PC-3 (cell line): Measurements from ENCODE around the gene GAS2L3. TPM values are rescaled to one million over a fixed set of nuclear protein-coding genes. Genes with fewer than 3 reads are reported as not detected.
A peak's percentile ranks its signal among the peaks of the same experiment; 100 is the strongest.

ENCODE experiments used
- ATAC-seq: fragments of 200-7000 bp; cut with Tn5 transposase; 2 replicates; pipeline ENCODE4 v1.9.1; 2020; ENCODE audit warnings: mild to moderate bottlenecking, moderate library complexity
- BruUV-seq: library from RNA; stranded (reverse); fragments of 400-500 nt; replicated peaks from 2 replicates; lab custom pipeline; 2021; lab: Mats Ljungman, UMichigan
- CTCF ChIA-PET: fragments of 300-600 bp; sonication (Branson Sonifier 250); formaldehyde crosslinking; loops from one replicate; lab custom pipeline; 2022; ENCODE audit warnings: antibody characterized with exemption; lab: Charles Lee
- POLR2A ChIA-PET: fragments of 300-600 bp; sonication (Branson Sonifier 250); formaldehyde crosslinking; loops from one replicate; lab custom pipeline; 2022; ENCODE audit warnings: antibody characterized with exemption; ENCODE audit not compliant: unreplicated experiment; lab: Charles Lee
- DNase-seq: peaks from one replicate; pipeline ENCODE4 v3.0.0-alpha.2; 2015
- H2AFZ ChIP-seq: fragments of 300-600 bp; sonication (generic); 2 replicates; pipeline ENCODE4 v1.6.0; 2016; ENCODE audit warnings: antibody characterized with exemption, low read length
- H3F3A ChIP-seq: fragments of 300-600 bp; sonication (generic); one replicate; pipeline ENCODE4 v1.6.0; 2017; ENCODE audit warnings: antibody characterized with exemption, low read length, control low read depth, mild to moderate bottlenecking; ENCODE audit not compliant: unreplicated experiment
- H3K27ac ChIP-seq: fragments of 300-600 bp; sonication (generic); 2 replicates; pipeline ENCODE4 v1.5.1; 2016; ENCODE audit warnings: mild to moderate bottlenecking, low read length
- H3K27me3 ChIP-seq: fragments of 300-600 bp; sonication (generic); 2 replicates; pipeline ENCODE4 v1.6.1; 2016; ENCODE audit warnings: low read length, mixed read lengths
- H3K36me3 ChIP-seq: fragments of 300-600 bp; sonication (generic); 2 replicates; pipeline ENCODE4 v1.6.1; 2016; ENCODE audit warnings: low read depth, mixed run types, low read length, mixed read lengths
- H3K4me1 ChIP-seq: fragments of 300-600 bp; sonication (generic); 2 replicates; pipeline ENCODE4 v1.5.1; 2016; ENCODE audit warnings: low read length; ENCODE audit not compliant: insufficient read depth
- H3K4me2 ChIP-seq: fragments of 300-600 bp; sonication (generic); 2 replicates; pipeline ENCODE4 v1.6.0; 2016; ENCODE audit warnings: low read length
- H3K4me3 ChIP-seq: fragments of 300-600 bp; sonication (generic); 2 replicates; pipeline ENCODE4 v1.5.1; 2016; ENCODE audit warnings: mild to moderate bottlenecking, low read length, mixed read lengths
- H3K79me2 ChIP-seq: fragments of 300-600 bp; sonication (generic); 2 replicates; pipeline ENCODE4 v1.6.1; 2017; ENCODE audit warnings: low read length, mixed read lengths
- H3K9ac ChIP-seq: fragments of 300-600 bp; sonication (generic); 2 replicates; pipeline ENCODE4 v1.6.0; 2016; ENCODE audit warnings: mild to moderate bottlenecking, low read length
- H3K9me2 ChIP-seq: fragments of 300-600 bp; sonication (generic); replicated peaks from 2 replicates; pipeline ENCODE4 v1.6.1; 2016; ENCODE audit warnings: mixed run types, low read length, mixed read lengths
- H3K9me3 ChIP-seq: fragments of 300-600 bp; sonication (generic); 2 replicates; pipeline ENCODE4 v1.6.1; 2016; ENCODE audit warnings: low read length, mixed read lengths
- H4K20me1 ChIP-seq: fragments of 300-600 bp; sonication (generic); 2 replicates; pipeline ENCODE4 v1.6.1; 2016; ENCODE audit warnings: low read length, mixed read lengths
- CTCF ChIP-seq: fragments of 300-600 bp; sonication (generic); conservative IDR thresholded peaks from 2 replicates; pipeline ENCODE4 v1.5.1; 2017; ENCODE audit warnings: antibody characterized with exemption, low read depth, mild to moderate bottlenecking, low read length
- EZH2 ChIP-seq: fragments of 300-600 bp; sonication (generic); IDR thresholded peaks from one replicate; pipeline ENCODE4 v1.6.1; 2017; ENCODE audit warnings: antibody characterized with exemption, mild to moderate bottlenecking, low read length; ENCODE audit not compliant: unreplicated experiment
- EZH2phosphoT487 ChIP-seq: fragments of 300-600 bp; sonication (generic); IDR thresholded peaks from 2 replicates; pipeline ENCODE4 v1.6.1; 2018; ENCODE audit warnings: mild to moderate bottlenecking, antibody characterized with exemption, low read length, borderline replicate concordance
- intact Hi-C: fragments of 100-400 bp; cut with micrococcal nuclease; formaldehyde crosslinking; loops from 2 replicates; pipeline ENCODE4 v1.9.0; 2023
- total RNA-seq: library from RNA; depleted of rRNA; stranded (reverse); fragments of >200 nt; gene quantifications from 2 replicates; pipeline ENCODE4 v1.2.3, GENCODE V29; 2014

GAS2L3 gene
- total RNA-seq, 1 experiment from 2014 or later: 27.8 TPM

GRCh38 chr12:100566887-100567637, 6.4 kb upstream of the GAS2L3 start:
- no peaks in the 10 kb centered on the region for H3K9me2 ChIP-seq
- H2AFZ ChIP-seq: 0 out of 2 replicates have a peak overlapping the region, but pooled peaks have one; percentile 15
- TF ChIP-seq EZH2phosphoT487 (no peak), CTCF (no peak), EZH2 (no peak)
- peaks cover 11% of the 10 kb centered on the region; the same call in 1 of the 2 replicates for H3K27me3 ChIP-seq
- no peaks in the 10 kb centered on the region for H4K20me1 ChIP-seq
- H3K27ac ChIP-seq: no peak overlapping the region
- peak; percentile 22 for DNase-seq
- H3K4me2 ChIP-seq: no peak overlapping the region
- ATAC-seq: peak; percentile 11; the same call in 1 of the 2 replicates
- H3K4me3 ChIP-seq: no peak overlapping the region
- no peaks in the 10 kb centered on the region for H3K4me1 ChIP-seq
- H3K79me2 ChIP-seq: no peaks in the 10 kb centered on the region
- H3K9ac ChIP-seq: no peak overlapping the region
- CTCF ChIA-PET: no interaction called here
- BruUV-seq: no TSS peak
- no peaks in the 10 kb centered on the region for H3K9me3 ChIP-seq
- no peaks in the 10 kb centered on the region for H3F3A ChIP-seq
- POLR2A ChIA-PET: no interaction called here
- H3K36me3 ChIP-seq: no peaks in the 10 kb centered on the region
- intact Hi-C loops: no loop called here

GRCh38 chr12:100567945-100568344, 5.5 kb upstream of the GAS2L3 start:
- no peaks in the 10 kb centered on the region for H3K9me2 ChIP-seq
- ChIA-PET CTCF (no interaction called here), POLR2A (no interaction called here)
- H3K9me3 ChIP-seq: no peaks in the 10 kb centered on the region
- H3K27ac ChIP-seq: no peak overlapping the region
- no peak for TF ChIP-seq CTCF
- no peak for TF ChIP-seq EZH2phosphoT487
- TF ChIP-seq EZH2: no peak
- no peak overlapping the region for H3K9ac ChIP-seq
- peaks cover 9% of the 10 kb centered on the region; the same call in 1 of the 2 replicates for H3K27me3 ChIP-seq
- no peak overlapping the region for H2AFZ ChIP-seq
- peaks cover 1% of the 10 kb centered on the region for H3K4me1 ChIP-seq
- DNase-seq (no peak), ATAC-seq (no peak)
- H3K4me3 ChIP-seq: no peak overlapping the region
- H4K20me1 ChIP-seq: no peaks in the 10 kb centered on the region
- intact Hi-C loops: no loop called here
- H3F3A ChIP-seq: no peaks in the 10 kb centered on the region
- H3K36me3 ChIP-seq: no peaks in the 10 kb centered on the region
- H3K79me2 ChIP-seq: no peaks in the 10 kb centered on the region
- H3K4me2 ChIP-seq: no peak overlapping the region
- BruUV-seq: no TSS peak

GRCh38 chr12:100572184-100572583, 1.3 kb upstream of the GAS2L3 start:
- no peak overlapping the region for H3K9ac ChIP-seq
- TF ChIP-seq EZH2phosphoT487 (no peak), EZH2 (no peak), CTCF (no peak)
- peaks cover 29% of the 10 kb centered on the region for H3K4me1 ChIP-seq
- H3F3A ChIP-seq: no peaks in the 10 kb centered on the region
- no peak overlapping the region for H3K4me3 ChIP-seq
- H3K27me3 ChIP-seq: no peaks in the 10 kb centered on the region
- no TSS peak for BruUV-seq
- H3K9me2 ChIP-seq: no peaks in the 10 kb centered on the region
- peaks cover 6% of the 10 kb centered on the region; the same call in 1 of the 2 replicates for H4K20me1 ChIP-seq
- ChIA-PET CTCF (no interaction called here), POLR2A (no interaction called here)
- H2AFZ ChIP-seq: no peak overlapping the region
- no peak for DNase-seq
- H3K79me2 ChIP-seq: peaks cover 34% of the 10 kb centered on the region
- H3K36me3 ChIP-seq: no peaks in the 10 kb centered on the region
- intact Hi-C loops: loop anchor here (5.0 kb wide), 2 partner anchors 95 to 160 kb away; no protein-coding TSS in a partner anchor
- no peak overlapping the region for H3K4me2 ChIP-seq
- H3K27ac ChIP-seq: no peak overlapping the region
- no peak for ATAC-seq
- H3K9me3 ChIP-seq: no peaks in the 10 kb centered on the region
